Renal cortical epithelial cell (primary cell): ENCODE data around the gene IER5L. TPM values are rescaled to one million over a fixed set of nuclear protein-coding genes. Genes with fewer than 3 reads are reported as not detected.

ENCODE experiments used
- DNase-seq: peaks from one replicate; pipeline ENCODE4 v3.0.0-alpha.2; 2011; ENCODE audit warnings: low read depth
- total RNA-seq: library from RNA; depleted of rRNA; stranded (reverse); fragments of >200 nt; gene quantifications from 2 replicates; pipeline ENCODE4 v1.2.3, GENCODE V29; 2014

IER5L gene
- 17.4 and 40.6 TPM in 2 replicates for total RNA-seq

- peak; percentile 79 for DNase-seq
Observed at GRCh38 chr9:129177791-129178567, at the start of gene IER5L. Gene IER5L, minus strand, starts transcription at chr9:129178261. Its CDS starts 209 bp downstream, at chr9:129178052.

- no peak for DNase-seq
Observed at GRCh38 chr9:129227843-129228189, 49.8 kb upstream of the IER5L start.

GRCh38 chr9:129225815-129226214 lies 47.8 kb upstream of the IER5L start:
- DNase-seq, result no peak

- DNase-seq, result no peak
Observed at GRCh38 chr9:129225490-129225778, 47.4 kb upstream of the IER5L start.

GRCh38 chr9:129224618-129225489 lies 46.8 kb upstream of the IER5L start:
- DNase-seq, result no peak

- DNase-seq, result no peak
Observed at GRCh38 chr9:129223551-129224208, 45.6 kb upstream of the IER5L start.

GRCh38 chr9:129222819-129223218 lies 44.8 kb upstream of the IER5L start:
- DNase-seq, result no peak

GRCh38 chr9:129221979-129222635 lies 44.0 kb upstream of the IER5L start:
- DNase-seq, result no peak

GRCh38 chr9:129221233-129221632 lies 43.2 kb upstream of the IER5L start:
- no peak for DNase-seq

GRCh38 chr9:129220771-129221170 lies 42.7 kb upstream of the IER5L start:
- no peak for DNase-seq

GRCh38 chr9:129218918-129219317 lies 40.9 kb upstream of the IER5L start:
- no peak for DNase-seq

GRCh38 chr9:129218272-129218625 lies 40.2 kb upstream of the IER5L start:
- no peak for DNase-seq

GRCh38 chr9:129213551-129213950 lies 35.5 kb upstream of the IER5L start:
- no peak for DNase-seq

GRCh38 chr9:129211686-129212085 lies 33.6 kb upstream of the IER5L start:
- peak; percentile 66 for DNase-seq

GRCh38 chr9:129210125-129210524 lies 32.1 kb upstream of the IER5L start:
- no peak for DNase-seq

GRCh38 chr9:129209580-129209979 lies 31.5 kb upstream of the IER5L start:
- DNase-seq, result peak; percentile 43

- DNase-seq, result no peak
Observed at GRCh38 chr9:129209109-129209508, 31.0 kb upstream of the IER5L start.

- DNase-seq, result no peak
Observed at GRCh38 chr9:129208207-129209032, 30.4 kb upstream of the IER5L start.

GRCh38 chr9:129206905-129207304 lies 28.8 kb upstream of the IER5L start:
- DNase-seq, result no peak

- no peak for DNase-seq
Observed at GRCh38 chr9:129206401-129206800, 28.3 kb upstream of the IER5L start.

- DNase-seq, result no peak
Observed at GRCh38 chr9:129204840-129205239, 26.8 kb upstream of the IER5L start.
